Retina (tissue), 1 donor: ENCODE measurements around the gene RTN1.

Experiments used
- DNase-seq: peaks from one replicate; pipeline ENCODE4 v3.0.0-alpha.2; 2016

Gene RTN1, protein sequence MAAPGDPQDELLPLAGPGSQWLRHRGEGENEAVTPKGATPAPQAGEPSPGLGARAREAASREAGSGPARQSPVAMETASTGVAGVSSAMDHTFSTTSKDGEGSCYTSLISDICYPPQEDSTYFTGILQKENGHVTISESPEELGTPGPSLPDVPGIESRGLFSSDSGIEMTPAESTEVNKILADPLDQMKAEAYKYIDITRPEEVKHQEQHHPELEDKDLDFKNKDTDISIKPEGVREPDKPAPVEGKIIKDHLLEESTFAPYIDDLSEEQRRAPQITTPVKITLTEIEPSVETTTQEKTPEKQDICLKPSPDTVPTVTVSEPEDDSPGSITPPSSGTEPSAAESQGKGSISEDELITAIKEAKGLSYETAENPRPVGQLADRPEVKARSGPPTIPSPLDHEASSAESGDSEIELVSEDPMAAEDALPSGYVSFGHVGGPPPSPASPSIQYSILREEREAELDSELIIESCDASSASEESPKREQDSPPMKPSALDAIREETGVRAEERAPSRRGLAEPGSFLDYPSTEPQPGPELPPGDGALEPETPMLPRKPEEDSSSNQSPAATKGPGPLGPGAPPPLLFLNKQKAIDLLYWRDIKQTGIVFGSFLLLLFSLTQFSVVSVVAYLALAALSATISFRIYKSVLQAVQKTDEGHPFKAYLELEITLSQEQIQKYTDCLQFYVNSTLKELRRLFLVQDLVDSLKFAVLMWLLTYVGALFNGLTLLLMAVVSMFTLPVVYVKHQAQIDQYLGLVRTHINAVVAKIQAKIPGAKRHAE

DNA sequence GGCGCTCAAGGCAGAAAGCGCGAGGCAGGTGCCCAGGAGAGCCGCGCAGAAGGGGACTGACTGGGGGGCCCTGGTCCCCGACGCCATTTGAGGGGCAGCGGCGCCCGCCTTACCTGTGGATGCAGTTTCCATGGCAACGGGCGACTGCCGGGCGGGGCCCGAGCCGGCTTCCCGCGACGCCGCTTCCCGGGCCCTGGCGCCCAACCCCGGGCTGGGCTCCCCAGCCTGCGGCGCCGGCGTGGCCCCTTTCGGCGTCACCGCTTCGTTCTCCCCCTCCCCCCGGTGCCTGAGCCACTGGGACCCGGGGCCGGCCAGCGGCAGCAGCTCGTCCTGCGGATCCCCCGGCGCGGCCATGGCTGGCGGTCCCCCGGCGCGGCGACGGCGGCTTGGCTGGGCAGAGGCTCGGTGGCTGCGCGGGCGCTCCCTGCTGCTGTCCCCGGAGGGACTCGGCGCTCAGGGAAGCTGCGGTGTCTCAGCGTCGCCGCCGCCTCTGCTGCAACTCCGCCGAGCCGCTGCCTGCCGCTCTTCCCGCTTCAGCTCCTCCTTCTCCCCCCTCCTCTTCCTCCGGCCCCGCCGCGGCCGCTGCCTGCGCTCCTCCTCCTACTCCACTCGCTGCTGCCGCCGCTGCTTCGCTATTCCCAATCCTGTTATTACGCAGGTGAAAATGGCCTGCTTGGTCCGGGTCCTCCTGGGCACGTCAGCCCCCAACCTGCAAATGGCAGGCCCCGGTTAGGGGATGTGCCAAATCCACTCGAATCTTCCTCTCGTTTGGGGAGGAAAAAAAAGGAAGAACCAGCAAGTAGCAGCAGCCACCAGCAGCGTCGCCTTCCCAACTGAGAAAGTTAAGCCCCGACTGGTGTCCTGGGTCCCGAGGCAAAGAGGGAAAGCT, at the start of gene RTN1:
Gene RTN1, minus strand, starts transcription at position 500 of the 889 bp plus-strand sequence. Its CDS starts 146 bp downstream, at position 354.
- DNase-seq = peak; percentile 92

DNA sequence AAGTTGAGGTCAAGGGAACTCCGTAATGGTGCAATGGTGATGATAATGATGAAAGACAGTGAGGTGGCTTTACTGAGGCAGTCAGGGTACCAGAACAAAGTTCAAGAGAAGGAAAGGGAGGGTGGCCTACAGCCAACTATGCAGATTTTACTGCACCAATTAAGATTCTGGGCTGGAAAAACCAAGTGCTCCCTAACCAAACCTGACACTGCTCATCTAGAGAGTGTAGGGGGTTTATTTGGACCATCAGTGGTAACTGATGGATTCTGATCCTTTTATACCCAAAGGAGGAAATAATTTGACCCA, 49.8 kb upstream of the RTN1 start:
- no peak for DNase-seq

DNA sequence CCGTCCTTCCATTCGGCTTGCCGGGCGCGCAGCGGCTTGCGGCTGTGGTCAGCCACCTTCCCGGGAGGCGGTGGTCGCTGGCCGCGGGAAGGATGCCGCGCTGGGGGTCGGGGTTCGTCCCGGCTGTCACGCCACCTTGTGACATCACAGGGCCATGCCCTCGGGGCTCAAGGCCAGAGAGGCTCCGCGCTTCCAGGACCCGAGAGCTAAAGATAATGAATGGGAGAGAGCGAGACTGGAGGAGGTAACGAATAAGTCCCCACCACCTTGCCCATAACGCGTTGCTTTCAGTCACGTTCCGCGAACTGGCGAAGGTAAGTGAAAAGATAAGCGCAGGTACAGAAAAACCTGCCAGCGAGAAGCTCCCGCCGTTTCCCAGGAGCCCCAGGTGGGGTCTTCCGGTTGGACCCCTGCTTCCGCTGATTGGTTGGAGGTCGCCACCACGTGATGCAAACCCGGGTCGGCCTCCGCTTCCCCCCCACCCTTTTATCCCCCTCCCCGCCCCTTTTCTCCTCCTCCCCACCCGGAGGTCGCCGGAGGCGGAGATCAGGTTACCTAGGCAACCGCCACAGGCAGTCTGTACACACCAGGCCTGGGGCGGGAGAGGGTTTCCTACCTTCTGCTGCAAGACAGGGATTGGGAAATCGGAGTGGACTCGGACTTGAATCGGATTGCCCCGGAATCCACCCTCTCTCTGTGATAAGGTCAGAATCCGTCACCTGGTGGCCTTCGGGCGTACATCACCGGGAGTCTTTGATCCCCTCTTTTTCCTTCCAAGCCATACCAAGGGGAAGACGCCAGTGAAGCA, 49.2 kb upstream of the RTN1 start, which contains the start of gene LRRC9:
Gene LRRC9, plus strand, starts transcription at position 575 of the 808 bp plus-strand sequence.
- DNase-seq = peak; percentile 95

DNA sequence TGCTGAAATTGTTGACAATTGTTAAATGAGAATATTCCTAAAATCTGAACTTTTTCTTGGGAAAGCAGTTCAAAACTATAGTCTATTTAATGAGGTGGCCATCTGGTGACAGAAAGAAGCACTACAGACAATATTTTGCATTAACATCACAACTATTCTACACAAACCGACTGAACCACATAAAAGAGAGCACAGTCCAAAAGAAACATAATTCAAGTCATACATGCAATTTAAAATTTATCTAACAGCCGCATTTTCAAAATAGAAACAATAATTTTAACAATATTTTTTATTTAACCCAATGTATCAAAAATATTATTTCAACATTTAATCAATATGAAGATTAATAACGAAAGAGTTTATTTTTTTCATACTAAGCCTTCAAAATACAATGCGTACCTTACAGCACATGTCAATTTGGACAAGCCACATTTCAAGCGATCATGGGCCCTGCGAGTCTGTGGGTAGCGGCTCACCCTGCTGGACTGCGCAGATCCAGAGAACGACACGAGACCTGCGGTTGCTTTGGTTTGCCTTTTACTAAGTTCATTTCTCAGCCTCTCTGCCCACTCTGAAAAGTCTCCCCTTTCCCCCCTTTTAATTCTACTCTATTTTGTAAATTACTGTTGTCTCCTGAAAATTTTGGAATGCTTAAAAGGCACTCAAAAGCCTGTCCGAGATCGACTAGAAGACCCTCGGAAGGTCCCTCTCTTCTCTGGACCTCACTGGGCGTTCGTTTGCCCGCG, 48.4 kb upstream of the RTN1 start:
- no peak for DNase-seq

DNA sequence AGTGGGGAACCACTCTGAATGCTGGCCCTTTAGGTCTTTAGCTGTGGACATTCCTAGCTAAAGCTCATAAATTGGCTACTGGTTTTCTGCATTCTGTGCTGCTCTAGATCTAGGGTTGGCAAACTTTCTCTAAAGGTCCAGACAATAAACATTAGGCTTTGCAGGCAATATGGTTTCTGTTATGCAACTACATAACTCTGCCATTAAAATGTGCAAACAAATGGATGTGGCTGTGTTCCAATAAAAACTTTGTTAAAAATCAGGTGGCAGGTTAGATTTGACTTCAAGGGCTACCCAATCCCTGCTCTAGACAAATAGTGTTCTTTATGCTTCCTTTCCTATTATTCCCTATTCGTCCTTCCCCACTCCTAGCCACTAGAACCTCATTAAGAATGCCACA, 42.6 kb upstream of the RTN1 start:
- DNase-seq = no peak

DNA sequence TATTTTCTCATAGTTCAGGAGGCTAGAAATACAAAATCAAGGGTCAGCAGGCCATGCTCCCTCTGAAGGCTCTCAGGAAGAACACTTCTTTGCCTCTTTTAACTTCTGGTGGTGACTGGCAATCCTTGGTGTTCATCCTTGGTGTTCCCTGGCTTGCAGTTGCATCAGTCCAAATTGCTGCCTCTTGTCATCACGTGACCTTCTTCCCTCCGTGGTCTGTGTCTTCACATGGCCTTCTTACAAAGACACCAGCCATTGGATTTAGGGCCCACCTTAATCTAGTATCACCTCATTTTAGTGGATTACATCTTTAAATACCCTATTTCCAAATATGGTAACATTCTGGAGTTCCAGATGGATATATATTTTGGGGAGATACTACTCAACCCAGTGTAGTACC, 41.9 kb upstream of the RTN1 start:
- DNase-seq = no peak

DNA sequence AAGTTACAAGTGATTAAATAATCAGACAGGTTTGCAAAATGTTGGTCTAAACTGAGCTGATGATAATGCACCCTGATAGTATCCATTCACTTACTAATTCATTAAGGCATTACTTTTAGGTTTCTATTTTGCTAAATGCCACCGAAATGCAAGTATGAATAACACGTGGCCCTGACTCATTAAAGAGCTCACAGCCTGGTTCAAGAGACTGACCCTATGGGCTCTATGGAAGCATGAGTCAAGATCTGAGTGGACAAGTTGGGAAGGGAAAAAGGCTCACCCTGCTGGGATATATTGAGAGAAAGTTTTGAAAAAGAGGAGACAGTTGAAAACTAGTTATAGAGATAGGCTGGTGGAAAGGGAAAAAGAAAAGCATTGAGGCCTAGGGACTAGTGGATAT, 34.6 kb upstream of the RTN1 start:
- DNase-seq = no peak

DNA sequence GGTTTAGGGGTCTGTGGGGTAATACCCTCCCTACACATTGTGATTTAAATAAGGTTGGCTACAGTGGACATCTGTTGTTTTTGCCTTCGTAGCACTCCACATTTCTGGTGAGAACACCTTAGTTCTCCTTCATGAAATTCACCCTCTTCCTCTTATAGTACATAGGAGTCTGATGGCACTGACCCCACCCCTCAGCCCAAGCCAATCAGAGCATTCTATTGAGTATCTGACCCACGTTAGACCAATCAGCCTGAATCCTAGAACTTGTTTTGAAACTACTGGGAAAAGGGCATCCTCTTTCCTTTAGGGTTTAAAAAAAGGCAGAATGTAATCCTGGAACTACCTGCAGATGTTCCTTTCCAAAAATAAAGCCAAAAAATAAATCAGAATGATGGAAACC, 33.6 kb upstream of the RTN1 start:
- DNase-seq = no peak

DNA sequence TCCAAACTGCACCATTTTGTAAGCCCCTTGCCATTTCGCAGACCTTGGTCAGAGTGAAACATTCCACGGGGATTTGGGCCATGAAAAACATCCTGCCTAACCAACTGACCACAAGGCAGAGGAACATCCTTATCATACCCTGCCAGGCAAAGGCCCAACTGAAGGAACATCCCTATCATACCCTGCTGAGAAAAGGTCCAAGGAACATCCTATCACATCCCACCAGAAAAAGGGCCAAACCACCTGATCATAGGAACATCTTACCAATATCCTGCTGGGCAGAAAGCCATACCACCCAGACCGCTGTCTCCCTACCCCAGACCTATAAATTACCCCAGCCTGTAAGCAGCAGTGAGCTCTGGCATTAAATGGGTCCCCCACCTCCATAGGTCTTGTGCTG, 30.0 kb upstream of the RTN1 start:
- no peak for DNase-seq

DNA sequence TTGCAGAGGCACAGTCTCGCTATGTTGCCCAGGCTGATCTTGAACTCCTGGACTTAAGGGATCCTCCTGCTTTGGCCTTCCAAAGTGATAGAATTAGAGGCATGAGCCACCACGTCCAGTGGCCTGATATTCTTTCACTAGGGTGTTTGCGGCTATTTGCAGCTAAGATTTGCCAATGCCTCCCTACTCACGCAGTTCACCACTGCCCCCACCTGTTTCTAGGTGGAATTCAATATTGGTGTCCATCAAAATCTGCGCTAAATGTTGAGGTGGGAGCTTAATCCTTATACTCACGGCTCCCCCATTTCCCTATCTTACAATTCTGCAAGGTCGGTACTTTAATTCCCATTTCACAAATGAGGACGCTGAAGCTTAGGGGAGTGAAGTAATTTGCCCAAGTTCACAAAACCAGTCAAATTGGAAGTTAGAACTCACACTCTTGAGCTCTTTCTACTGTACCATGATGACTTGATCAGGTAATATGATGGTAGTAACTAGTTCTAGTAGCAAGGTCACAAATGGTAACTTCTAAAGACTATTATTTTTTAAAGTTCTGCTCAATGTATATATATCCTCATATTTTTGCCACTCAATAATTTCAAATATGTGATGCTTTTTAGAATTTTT, 27.3 kb upstream of the RTN1 start:
- DNase-seq = peak; percentile 42

DNA sequence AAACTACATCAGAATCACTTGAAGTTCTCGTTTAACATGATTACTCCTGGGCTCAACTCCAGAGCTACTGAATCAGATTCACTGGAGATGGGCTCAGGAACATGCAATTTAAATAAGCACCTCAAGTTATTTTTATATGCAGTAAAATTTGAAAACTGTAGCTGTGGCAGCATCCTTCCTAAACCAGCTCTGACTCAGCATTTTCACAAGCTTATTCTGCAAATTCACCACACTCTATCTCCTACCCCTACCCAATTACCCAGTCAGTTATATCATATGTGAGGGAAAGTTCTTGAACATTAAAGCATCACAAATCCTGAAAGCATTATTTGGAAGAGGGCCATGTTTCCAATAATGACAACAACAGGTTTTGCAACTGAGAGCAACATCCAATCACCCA, 25.1 kb upstream of the RTN1 start:
- DNase-seq = no peak

DNA sequence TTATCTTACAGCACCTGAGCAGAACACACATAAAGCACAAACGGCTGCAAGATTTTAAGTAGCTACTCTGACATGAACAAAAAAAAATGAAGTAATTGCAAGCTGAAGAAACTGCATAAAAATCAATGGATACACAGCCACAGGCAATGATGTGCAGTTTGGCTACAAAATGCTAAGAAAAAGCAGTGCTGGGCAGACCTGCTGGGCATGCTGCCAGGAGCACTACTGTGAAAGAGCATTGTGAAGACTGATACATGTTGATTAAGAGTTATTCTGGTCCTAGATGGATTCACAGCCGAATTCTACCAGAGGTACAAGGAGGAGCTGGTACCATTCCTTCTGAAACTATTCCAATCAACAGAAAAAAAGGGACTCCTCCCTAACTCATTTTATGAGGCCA, 20.1 kb upstream of the RTN1 start:
- DNase-seq = no peak

DNA sequence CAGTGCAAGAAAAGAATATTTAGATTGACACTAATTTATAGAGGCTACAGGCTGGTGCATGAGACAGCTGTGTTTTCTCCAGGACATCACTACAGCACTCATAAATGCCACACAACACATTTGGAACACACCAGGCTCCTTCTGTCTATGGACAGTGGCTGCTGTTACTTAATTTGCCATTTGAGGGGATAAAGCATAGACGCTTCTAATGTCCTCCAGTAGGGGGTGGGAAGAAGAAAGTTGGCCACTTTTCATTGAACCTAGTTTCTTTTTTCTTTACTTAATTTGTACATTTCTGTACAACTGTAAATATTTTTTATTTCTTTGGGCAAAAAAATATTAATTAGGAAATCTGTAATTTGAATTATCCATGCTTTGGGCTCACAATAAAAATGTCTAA, 12.4 kb upstream of the RTN1 start:
- no peak for DNase-seq

DNA sequence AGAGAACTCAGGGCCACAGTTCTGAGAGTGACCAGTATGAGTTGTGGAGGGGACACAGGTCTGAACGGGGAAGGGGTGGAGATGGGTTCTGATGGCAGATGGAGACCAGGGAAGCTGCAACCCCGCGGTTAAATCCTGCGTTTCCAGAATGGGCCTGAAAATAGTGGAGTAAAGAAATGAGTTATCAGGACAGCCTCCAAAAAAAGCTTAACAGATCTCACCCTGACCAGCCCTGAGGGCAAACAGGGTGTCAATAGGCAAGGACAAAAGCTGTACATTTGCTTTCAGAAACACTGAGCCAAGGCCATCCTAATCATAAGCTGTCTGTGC, 555 bp upstream of the RTN1 start:
- DNase-seq = no peak

DNA sequence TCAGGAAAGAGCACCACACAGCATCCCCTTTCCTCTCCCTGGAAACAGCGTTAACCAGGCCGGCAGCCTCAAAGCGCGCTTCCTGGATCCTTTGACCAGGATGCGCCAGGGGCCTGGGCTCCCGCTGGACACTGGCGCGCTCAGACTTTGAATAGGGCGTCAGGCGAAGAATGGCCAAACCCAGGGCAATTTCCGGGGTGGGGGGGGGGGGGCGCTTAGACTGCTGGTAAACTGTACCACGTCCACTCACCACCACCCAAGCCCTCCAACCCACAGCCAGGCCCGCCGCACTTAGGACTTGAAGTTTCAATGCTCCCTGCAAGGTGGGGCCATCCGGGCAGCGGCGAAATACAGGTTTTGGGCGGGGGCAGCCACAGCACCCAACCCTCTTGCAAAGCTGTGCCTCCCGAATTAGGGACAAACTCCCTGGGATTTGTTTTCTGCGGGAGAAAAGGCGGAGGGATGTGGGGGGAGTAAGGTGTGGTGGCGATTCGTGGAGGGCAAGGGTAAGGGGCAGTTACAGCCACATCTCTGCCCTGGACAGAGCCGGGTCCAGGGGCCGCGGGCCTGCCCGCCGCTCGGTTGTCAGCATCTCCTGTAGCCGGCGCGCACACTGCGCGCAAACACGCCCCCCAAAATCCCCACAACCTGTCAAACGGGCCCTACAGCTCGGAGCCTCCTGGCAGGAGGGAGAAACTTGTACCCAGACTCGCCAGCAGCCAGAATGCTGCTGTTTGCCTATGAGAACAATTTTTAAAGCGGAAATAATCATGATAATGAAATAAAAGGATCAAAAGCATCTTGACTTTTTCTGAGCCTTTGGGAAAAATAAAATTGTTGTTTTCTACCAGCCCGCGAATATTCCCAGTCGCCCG, 958 bp downstream of the RTN1 start:
- DNase-seq = peak; percentile 77

DNA sequence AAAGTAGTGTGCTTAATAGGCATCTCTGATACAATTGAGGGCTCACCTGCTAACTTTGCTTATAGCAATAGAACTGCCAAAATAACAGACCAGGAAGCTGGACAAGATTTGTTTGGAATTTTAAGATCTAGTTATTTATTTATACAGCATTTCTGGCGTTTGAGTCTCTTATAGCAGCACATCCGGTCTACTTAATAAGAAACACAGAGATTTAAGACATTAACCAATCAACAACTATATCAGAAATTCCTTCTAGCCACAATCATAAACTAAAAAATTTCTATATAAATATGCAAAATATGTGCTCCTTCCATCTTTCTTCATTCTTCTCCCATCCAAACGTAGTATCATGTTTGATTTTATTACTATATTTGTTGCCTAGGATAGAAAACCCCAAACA, 2.6 kb downstream of the RTN1 start:
- no peak for DNase-seq

DNA sequence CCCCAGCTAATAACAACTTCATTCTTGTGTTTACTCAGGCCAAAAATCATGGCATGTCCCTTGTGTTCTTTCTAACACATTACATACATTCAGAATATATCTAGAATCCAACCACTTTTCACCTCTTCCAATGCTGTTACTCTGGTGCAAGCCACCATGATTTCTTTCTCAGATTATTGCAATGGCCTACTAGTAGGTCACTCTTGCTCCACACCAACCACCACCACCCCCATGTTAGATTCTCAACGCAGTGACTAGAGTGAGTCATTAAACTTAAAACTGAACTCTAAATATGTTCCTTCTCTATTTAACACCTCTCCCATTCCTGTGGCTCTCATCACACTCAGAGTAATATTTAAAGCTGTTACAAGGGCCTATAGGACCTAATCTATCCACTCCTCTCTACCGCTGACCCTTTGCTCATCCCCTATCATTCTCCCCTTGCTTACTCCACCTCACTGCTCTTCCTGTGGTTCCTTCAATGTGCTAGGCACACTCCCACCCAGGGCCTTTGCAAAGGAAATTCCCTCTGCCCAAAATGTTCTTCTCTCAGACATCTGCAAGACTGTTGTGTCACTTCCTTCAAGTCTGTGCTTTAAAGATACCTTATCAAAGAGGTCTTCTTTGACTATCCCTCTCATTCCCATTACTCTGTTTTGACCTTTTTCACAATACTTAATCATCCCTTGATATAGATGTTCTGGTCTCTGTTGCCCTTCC, 6.6 kb downstream of the RTN1 start:
- DNase-seq = no peak

DNA sequence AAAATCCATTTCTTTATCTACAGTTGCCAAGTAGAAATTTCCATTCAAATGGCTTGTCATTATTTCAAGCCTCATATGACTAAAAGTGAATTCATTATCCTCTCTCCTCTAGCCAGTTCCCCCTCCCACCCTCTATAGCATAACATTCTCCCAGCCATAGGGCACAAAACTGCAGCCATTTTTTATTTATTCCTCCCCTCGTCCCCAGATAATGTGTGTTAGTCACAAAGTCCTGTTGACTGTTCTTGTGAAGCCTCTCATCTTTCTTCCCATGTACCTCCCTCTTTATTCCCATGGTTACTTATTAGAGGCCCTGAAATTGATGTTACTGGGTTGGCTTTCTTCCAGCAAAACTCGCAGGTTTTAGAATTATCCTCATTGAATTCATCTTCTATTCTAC, 13.2 kb downstream of the RTN1 start:
- no peak for DNase-seq

DNA sequence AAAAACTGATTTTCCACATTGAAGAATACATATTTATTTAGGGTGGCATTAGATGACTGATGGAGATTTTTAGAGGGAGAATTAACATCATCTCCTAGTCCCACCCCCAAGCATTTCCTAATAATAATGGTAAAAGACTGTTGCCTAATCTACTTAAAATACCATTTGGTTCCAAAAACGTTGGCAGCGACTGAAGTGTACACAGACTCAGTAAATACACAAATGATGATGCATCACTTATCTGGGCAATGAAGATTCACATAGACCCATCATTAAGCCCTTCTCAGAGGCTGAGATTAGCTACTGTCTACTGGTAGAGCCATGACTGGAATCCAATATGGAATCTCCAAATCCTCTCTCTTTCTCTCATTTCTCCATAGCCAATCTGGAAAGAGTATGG, 18.2 kb downstream of the RTN1 start:
- DNase-seq = no peak

DNA sequence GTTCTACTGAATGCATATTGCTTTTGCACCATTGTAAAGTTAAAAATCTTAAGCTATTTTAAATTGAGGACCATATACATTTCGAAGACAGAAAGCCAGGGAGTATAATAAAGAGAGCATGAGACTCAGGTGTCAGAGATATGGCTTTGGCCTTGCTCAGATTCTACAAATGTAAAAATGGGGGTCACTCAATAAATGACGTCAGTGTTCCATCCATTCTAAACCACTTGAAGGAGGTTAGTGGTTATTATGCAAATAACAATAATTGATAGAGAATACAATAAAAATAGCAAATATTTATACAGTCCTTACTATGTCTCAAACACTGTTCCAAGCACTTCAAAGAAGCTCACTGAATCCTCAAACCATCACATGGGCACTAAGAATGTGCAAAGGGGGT, 20.1 kb downstream of the RTN1 start:
- DNase-seq = no peak
